ENCODE results near the gene ADAM12. TPM values are rescaled to one million over a fixed set of nuclear protein-coding genes. Genes with fewer than 3 reads are reported as not detected.

Gene ADAM12
- total and polyA plus RNA-seq, 4 donors: 0.03 to 0.33 (median 0.19) TPM

DNA sequence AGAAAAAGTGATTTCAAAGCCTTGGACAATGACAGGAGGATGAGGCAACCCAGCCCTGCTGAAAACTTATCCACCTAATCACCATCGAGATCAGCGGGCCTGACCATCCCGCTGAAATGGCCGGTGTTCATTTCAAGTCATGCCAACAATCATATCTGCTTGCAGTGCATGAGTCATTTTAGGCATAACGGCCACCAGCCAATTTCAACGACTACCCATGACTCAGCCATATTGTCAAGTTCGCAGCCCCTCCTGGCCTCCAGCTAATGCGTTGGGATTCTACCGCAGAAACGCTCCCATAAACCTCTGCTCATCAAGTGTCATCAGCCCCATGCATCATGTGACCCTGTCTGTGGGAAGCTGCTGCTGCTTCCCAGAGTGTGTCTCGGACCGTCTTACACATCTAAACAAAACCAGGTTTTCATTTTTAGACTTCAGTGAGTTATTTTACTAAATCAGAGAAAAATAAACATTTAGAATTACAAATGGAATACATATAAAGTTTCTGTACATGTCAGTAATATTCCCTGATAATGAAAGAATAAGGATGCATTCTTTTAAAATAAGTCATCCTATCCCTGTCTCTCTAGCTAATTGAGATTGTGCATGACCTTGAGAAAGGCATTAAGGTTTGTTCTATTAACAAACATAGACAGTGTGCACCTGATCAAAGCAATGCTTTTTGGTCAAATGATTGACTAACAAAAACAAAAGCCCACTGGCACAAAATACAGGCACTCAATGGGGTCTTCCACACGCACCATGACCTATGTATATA is 188.9 kb downstream of the ADAM12 start:
- Histone ChIP-seq H3K9me3 (ENCODE audit: control insufficient read depth in 4 of 4, low read length in 3 of 4) (no peaks in the 10 kb centered on the region), H3K27ac (ENCODE audit: low read depth in 1 of 2, low read length in 2 of 2) (no peak overlapping the region), H3K27me3 (ENCODE audit: control insufficient read depth in 4 of 4, insufficient read depth in 4 of 4, low read length in 3 of 4) (no peaks in the 10 kb centered on the region), H3K36me3 (ENCODE audit: control insufficient read depth in 4 of 4, insufficient read depth in 3 of 4, low read depth in 1 of 4, low read length in 3 of 4) (no peaks in the 10 kb centered on the region), H3K9ac (ENCODE audit: low read depth in 1 of 2, low read length in 2 of 2) (no peak overlapping the region), H3K4me3 (ENCODE audit: low read depth in 1 of 3, low read length in 3 of 3) (no peak overlapping the region), H3K4me1 (ENCODE audit: control insufficient read depth in 4 of 4, insufficient read depth in 4 of 4, low read length in 3 of 4) (no peaks in the 10 kb centered on the region)
- 91% methylated on average over 13 of the region's 13 CpGs for WGBS
- TF ChIP-seq HNF4G (IDR thresholded peaks at IDR 0.05) (no peak), NR2F2 (IDR thresholded peaks at IDR 0.05) (no peak), MAX (IDR thresholded peaks at IDR 0.05) (no peak), RXRA (IDR thresholded peaks at IDR 0.05) (no peak), SP1 (IDR thresholded peaks at IDR 0.05) (no peak), YY1 (IDR thresholded peaks at IDR 0.05) (no peak), GABPA (IDR thresholded peaks at IDR 0.05 in 1 of 2, conservative IDR thresholded peaks at IDR 0.05 in 1 of 2) (no peak)
- TF ChIP-seq, protein P1, sequence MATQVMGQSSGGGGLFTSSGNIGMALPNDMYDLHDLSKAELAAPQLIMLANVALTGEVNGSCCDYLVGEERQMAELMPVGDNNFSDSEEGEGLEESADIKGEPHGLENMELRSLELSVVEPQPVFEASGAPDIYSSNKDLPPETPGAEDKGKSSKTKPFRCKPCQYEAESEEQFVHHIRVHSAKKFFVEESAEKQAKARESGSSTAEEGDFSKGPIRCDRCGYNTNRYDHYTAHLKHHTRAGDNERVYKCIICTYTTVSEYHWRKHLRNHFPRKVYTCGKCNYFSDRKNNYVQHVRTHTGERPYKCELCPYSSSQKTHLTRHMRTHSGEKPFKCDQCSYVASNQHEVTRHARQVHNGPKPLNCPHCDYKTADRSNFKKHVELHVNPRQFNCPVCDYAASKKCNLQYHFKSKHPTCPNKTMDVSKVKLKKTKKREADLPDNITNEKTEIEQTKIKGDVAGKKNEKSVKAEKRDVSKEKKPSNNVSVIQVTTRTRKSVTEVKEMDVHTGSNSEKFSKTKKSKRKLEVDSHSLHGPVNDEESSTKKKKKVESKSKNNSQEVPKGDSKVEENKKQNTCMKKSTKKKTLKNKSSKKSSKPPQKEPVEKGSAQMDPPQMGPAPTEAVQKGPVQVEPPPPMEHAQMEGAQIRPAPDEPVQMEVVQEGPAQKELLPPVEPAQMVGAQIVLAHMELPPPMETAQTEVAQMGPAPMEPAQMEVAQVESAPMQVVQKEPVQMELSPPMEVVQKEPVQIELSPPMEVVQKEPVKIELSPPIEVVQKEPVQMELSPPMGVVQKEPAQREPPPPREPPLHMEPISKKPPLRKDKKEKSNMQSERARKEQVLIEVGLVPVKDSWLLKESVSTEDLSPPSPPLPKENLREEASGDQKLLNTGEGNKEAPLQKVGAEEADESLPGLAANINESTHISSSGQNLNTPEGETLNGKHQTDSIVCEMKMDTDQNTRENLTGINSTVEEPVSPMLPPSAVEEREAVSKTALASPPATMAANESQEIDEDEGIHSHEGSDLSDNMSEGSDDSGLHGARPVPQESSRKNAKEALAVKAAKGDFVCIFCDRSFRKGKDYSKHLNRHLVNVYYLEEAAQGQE (IDR thresholded peaks at IDR 0.05): no peak
- TF ChIP-seq, protein P2, sequence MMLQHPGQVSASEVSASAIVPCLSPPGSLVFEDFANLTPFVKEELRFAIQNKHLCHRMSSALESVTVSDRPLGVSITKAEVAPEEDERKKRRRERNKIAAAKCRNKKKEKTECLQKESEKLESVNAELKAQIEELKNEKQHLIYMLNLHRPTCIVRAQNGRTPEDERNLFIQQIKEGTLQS (IDR thresholded peaks at IDR 0.05): no peak
- DNase-seq (ENCODE audit: low spot score): no peak

DNA sequence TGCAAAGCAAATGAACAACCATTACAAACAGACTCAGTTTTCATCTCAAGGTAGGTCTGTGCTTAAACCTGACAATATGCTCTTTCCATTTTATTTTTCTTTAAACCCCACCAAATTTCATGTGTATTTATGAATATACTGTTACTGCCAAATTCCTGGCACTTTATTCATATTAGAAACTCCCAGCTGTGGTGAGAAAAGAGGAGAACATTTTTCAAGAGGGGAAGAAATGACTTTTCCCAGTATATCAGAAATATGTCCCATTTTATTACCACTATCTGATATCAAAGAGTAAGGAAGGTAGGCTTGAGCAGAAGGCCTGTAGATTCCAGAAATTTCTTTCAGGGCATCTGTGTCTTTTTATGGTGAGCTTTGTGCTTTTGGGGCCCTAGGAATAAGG is 189.6 kb downstream of the ADAM12 start:
- no peaks in the 10 kb centered on the region for H3K27me3 ChIP-seq (ENCODE audit: control insufficient read depth in 4 of 4, insufficient read depth in 4 of 4, low read length in 3 of 4)
- TF ChIP-seq EGR1 (IDR thresholded peaks at IDR 0.05; ENCODE audit: low read depth in 2 of 2) (no peak), HNF4G (IDR thresholded peaks at IDR 0.05) (no peak)
- H3K9ac ChIP-seq (ENCODE audit: low read depth in 1 of 2, low read length in 2 of 2): no peak overlapping the region
- no peak overlapping the region for H3K27ac ChIP-seq (ENCODE audit: low read depth in 1 of 2, low read length in 2 of 2)
- H3K4me1 ChIP-seq (ENCODE audit: control insufficient read depth in 4 of 4, insufficient read depth in 4 of 4, low read length in 3 of 4): no peaks in the 10 kb centered on the region
- no peak overlapping the region for H3K4me3 ChIP-seq (ENCODE audit: low read depth in 1 of 3, low read length in 3 of 3)
- H3K36me3 ChIP-seq (ENCODE audit: control insufficient read depth in 4 of 4, insufficient read depth in 3 of 4, low read depth in 1 of 4, low read length in 3 of 4): no peaks in the 10 kb centered on the region
- DNase-seq (ENCODE audit: low spot score): no peak
- H3K9me3 ChIP-seq (ENCODE audit: control insufficient read depth in 4 of 4, low read length in 3 of 4): no peaks in the 10 kb centered on the region

DNA sequence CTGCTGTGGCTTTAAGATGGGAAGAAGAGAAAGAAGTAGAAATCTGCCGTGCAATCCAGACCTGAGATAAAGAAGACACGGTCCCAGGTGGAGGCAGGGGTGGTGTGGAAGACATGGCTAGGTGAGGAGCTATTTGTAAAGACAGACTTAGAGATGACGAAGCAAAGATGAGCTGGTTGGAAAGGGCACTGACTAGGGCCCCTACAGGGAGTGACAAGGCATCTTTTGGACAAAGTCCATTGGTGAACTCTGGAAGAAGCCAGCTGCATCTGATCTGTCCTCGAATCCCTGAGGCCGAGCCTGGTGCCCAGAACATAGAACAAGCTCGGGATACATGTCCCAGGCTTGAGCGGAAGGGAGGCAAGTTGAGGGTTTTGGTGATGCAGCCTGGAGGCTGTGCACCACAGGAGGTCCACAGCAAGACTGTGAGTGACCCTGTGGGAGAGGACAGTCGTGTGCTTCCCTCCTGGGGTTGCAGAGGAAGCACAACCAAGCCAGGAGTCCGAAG is 191.2 kb downstream of the ADAM12 start:
- Histone ChIP-seq H3K27ac (ENCODE audit: low read depth in 1 of 2, low read length in 2 of 2) (no peak overlapping the region), H3K4me1 (ENCODE audit: control insufficient read depth in 4 of 4, insufficient read depth in 4 of 4, low read length in 3 of 4) (no peaks in the 10 kb centered on the region), H3K36me3 (ENCODE audit: control insufficient read depth in 4 of 4, insufficient read depth in 3 of 4, low read depth in 1 of 4, low read length in 3 of 4) (no peaks in the 10 kb centered on the region), H3K9ac (ENCODE audit: low read depth in 1 of 2, low read length in 2 of 2) (no peak overlapping the region), H3K4me3 (ENCODE audit: low read depth in 1 of 3, low read length in 3 of 3) (no peak overlapping the region), H3K27me3 (ENCODE audit: control insufficient read depth in 4 of 4, insufficient read depth in 4 of 4, low read length in 3 of 4) (no peaks in the 10 kb centered on the region), H3K9me3 (ENCODE audit: control insufficient read depth in 4 of 4, low read length in 3 of 4) (no peaks in the 10 kb centered on the region)
- no peak for TF ChIP-seq HNF4G (IDR thresholded peaks at IDR 0.05)
- no peak for TF ChIP-seq ZBTB33 (IDR thresholded peaks at IDR 0.05)
- TF ChIP-seq, protein P1 (IDR thresholded peaks at IDR 0.05): no peak
- TF ChIP-seq FOXA1 (IDR thresholded peaks at IDR 0.05): no peak
- no peak for TF ChIP-seq RXRA (IDR thresholded peaks at IDR 0.05)
- 75% methylated on average over 9 of the region's 9 CpGs for WGBS
- DNase-seq (ENCODE audit: low spot score): no peak

Data from liver (tissue), 9 donors.